Measurements from ENCODE around the gene TENT5C.

The TENT5C gene

GRCh38 chr1:117638759-117639158 lies 32.9 kb downstream of the TENT5C start:
- Histone ChIP-seq H2AK5ac (ENCODE audit: low read depth, low read length) (no peak overlapping the region), H3K27ac (replicated peaks; ENCODE audit: low read length) (no peak overlapping the region)

GRCh38 chr1:117639741-117640140 lies 33.9 kb downstream of the TENT5C start:
- no peaks in the 10 kb centered on the region for H3K79me1 ChIP-seq (ENCODE audit: low read depth, low read length)
- DNase-seq (ENCODE audit: low spot score): no peak
- H2BK15ac ChIP-seq (ENCODE audit: low read length): no peak overlapping the region
- no peaks in the 10 kb centered on the region for H3K9me3 ChIP-seq (replicated peaks in 1 of 2; ENCODE audit: control insufficient read depth in 2 of 2, insufficient read depth in 1 of 2, low read depth in 1 of 2, low read length in 2 of 2)
- H3K18ac ChIP-seq (ENCODE audit: low read length): no peak overlapping the region
- no peak overlapping the region for H4K91ac ChIP-seq (ENCODE audit: low read depth, low read length, poor library complexity)
- no peaks in the 10 kb centered on the region for H3K4me1 ChIP-seq (ENCODE audit: control insufficient read depth in 2 of 2, insufficient read depth in 1 of 2, low read depth in 1 of 2, low read length in 2 of 2)
- no peaks in the 10 kb centered on the region for H3K27me3 ChIP-seq (ENCODE audit: control insufficient read depth in 3 of 3, insufficient read depth in 3 of 3, low read depth in 1 of 3, low read length in 3 of 3)
- H3K23ac ChIP-seq (ENCODE audit: low read depth, low read length, poor library complexity): no peak overlapping the region
- no peak overlapping the region for H2BK5ac ChIP-seq (ENCODE audit: low read length)
- H3K36me3 ChIP-seq (replicated peaks in 1 of 2; ENCODE audit: control insufficient read depth in 2 of 2, insufficient read depth in 2 of 2, low read length in 2 of 2): no peaks in the 10 kb centered on the region
- H3K27ac ChIP-seq (replicated peaks; ENCODE audit: low read length): no peak overlapping the region
- no peak overlapping the region for H4K8ac ChIP-seq (ENCODE audit: low read depth, low read length)
- H2BK120ac ChIP-seq (ENCODE audit: low read depth, low read length): no peak overlapping the region
- no peak overlapping the region for H2AK5ac ChIP-seq (ENCODE audit: low read depth, low read length)
- no peak overlapping the region for H3K4ac ChIP-seq (ENCODE audit: low read length)
- H3K4me3 ChIP-seq (ENCODE audit: low read length in 2 of 2): no peak overlapping the region
- no peak overlapping the region for H3K4me2 ChIP-seq (ENCODE audit: insufficient read depth, low read length, poor library complexity, severe bottlenecking)
- no peak overlapping the region for H2AFZ ChIP-seq (ENCODE audit: low read length)
- H3K9ac ChIP-seq (ENCODE audit: low read depth, low read length, poor library complexity): no peak overlapping the region
- no peak overlapping the region for H3K14ac ChIP-seq (ENCODE audit: low read length)
- WGBS, 2 donors (ENCODE audit: extremely low coverage in 2 of 2, insufficient read length in 2 of 2, insufficient replicate concordance in 1 of 2): no CpG with 5 or more reads among the region's 4 CpGs
- H2BK12ac ChIP-seq (ENCODE audit: low read length): no peak overlapping the region

More at GRCh38 chr1:117638759-117639158, 32.9 kb downstream of the TENT5C start:
- Histone ChIP-seq H4K91ac (ENCODE audit: low read depth, low read length, poor library complexity) (no peak overlapping the region), H3K36me3 (replicated peaks in 1 of 2; ENCODE audit: control insufficient read depth in 2 of 2, insufficient read depth in 2 of 2, low read length in 2 of 2) (no peaks in the 10 kb centered on the region), H3K4me3 (ENCODE audit: low read length in 2 of 2) (no peak overlapping the region), H3K4me1 (ENCODE audit: control insufficient read depth in 2 of 2, insufficient read depth in 1 of 2, low read depth in 1 of 2, low read length in 2 of 2) (no peaks in the 10 kb centered on the region), H3K18ac (ENCODE audit: low read length) (no peak overlapping the region), H3K23ac (ENCODE audit: low read depth, low read length, poor library complexity) (no peak overlapping the region), H3K9ac (ENCODE audit: low read depth, low read length, poor library complexity) (no peak overlapping the region), H3K9me3 (replicated peaks in 1 of 2; ENCODE audit: control insufficient read depth in 2 of 2, insufficient read depth in 1 of 2, low read depth in 1 of 2, low read length in 2 of 2) (no peaks in the 10 kb centered on the region), H3K27me3 (ENCODE audit: control insufficient read depth in 3 of 3, insufficient read depth in 3 of 3, low read depth in 1 of 3, low read length in 3 of 3) (peaks cover 0 to 5% (median 0%) of the 10 kb centered on the region in 3 experiments), H3K4ac (ENCODE audit: low read length) (no peak overlapping the region), H2BK12ac (ENCODE audit: low read length) (no peak overlapping the region), H2AFZ (ENCODE audit: low read length) (no peak overlapping the region), H3K14ac (ENCODE audit: low read length) (no peak overlapping the region), H2BK120ac (ENCODE audit: low read depth, low read length) (no peak overlapping the region), H2BK5ac (ENCODE audit: low read length) (no peak overlapping the region), H2BK15ac (ENCODE audit: low read length) (peak overlapping the region; percentile 12), H3K79me1 (ENCODE audit: low read depth, low read length) (no peaks in the 10 kb centered on the region), H3K4me2 (ENCODE audit: insufficient read depth, low read length, poor library complexity, severe bottlenecking) (no peak overlapping the region), H4K8ac (ENCODE audit: low read depth, low read length) (no peak overlapping the region)
- WGBS, 2 donors (ENCODE audit: extremely low coverage in 2 of 2, insufficient read length in 2 of 2, insufficient replicate concordance in 1 of 2): no CpG with 5 or more reads among the region's 4 CpGs
- no peak for DNase-seq (ENCODE audit: low spot score)

GRCh38 chr1:117641536-117641935 lies 35.7 kb downstream of the TENT5C start:
- Histone ChIP-seq H3K4me2 (ENCODE audit: insufficient read depth, low read length, poor library complexity, severe bottlenecking) (no peak overlapping the region), H2BK5ac (ENCODE audit: low read length) (no peak overlapping the region), H3K9me3 (replicated peaks in 1 of 2; ENCODE audit: control insufficient read depth in 2 of 2, insufficient read depth in 1 of 2, low read depth in 1 of 2, low read length in 2 of 2) (no peaks in the 10 kb centered on the region), H4K8ac (ENCODE audit: low read depth, low read length) (no peak overlapping the region), H3K79me1 (ENCODE audit: low read depth, low read length) (no peaks in the 10 kb centered on the region), H3K27me3 (ENCODE audit: control insufficient read depth in 3 of 3, insufficient read depth in 3 of 3, low read depth in 1 of 3, low read length in 3 of 3) (no peaks in the 10 kb centered on the region), H3K23ac (ENCODE audit: low read depth, low read length, poor library complexity) (no peak overlapping the region), H3K4ac (ENCODE audit: low read length) (no peak overlapping the region), H2BK120ac (ENCODE audit: low read depth, low read length) (no peak overlapping the region), H4K91ac (ENCODE audit: low read depth, low read length, poor library complexity) (no peak overlapping the region), H3K4me3 (ENCODE audit: low read length in 2 of 2) (no peak overlapping the region), H2AK5ac (ENCODE audit: low read depth, low read length) (no peak overlapping the region), H3K18ac (ENCODE audit: low read length) (no peak overlapping the region), H3K9ac (ENCODE audit: low read depth, low read length, poor library complexity) (no peak overlapping the region), H3K27ac (replicated peaks; ENCODE audit: low read length) (no peak overlapping the region), H3K36me3 (replicated peaks in 1 of 2; ENCODE audit: control insufficient read depth in 2 of 2, insufficient read depth in 2 of 2, low read length in 2 of 2) (no peaks in the 10 kb centered on the region), H2BK12ac (ENCODE audit: low read length) (no peak overlapping the region), H3K14ac (ENCODE audit: low read length) (no peak overlapping the region), H3K4me1 (ENCODE audit: control insufficient read depth in 2 of 2, insufficient read depth in 1 of 2, low read depth in 1 of 2, low read length in 2 of 2) (no peaks in the 10 kb centered on the region), H2AFZ (ENCODE audit: low read length) (no peak overlapping the region), H2BK15ac (ENCODE audit: low read length) (no peak overlapping the region)
- no peak for DNase-seq (ENCODE audit: low spot score)
- no CpG with 5 or more reads among the region's 3 CpGs for WGBS, 2 donors (ENCODE audit: extremely low coverage in 2 of 2, insufficient read length in 2 of 2, insufficient replicate concordance in 1 of 2)

GRCh38 chr1:117642963-117643362 lies 37.1 kb downstream of the TENT5C start:
- Histone ChIP-seq H2AFZ (ENCODE audit: low read length) (no peak overlapping the region), H3K4me2 (ENCODE audit: insufficient read depth, low read length, poor library complexity, severe bottlenecking) (no peak overlapping the region), H3K27me3 (ENCODE audit: control insufficient read depth in 3 of 3, insufficient read depth in 3 of 3, low read depth in 1 of 3, low read length in 3 of 3) (no peaks in the 10 kb centered on the region), H4K8ac (ENCODE audit: low read depth, low read length) (no peak overlapping the region), H2BK15ac (ENCODE audit: low read length) (no peak overlapping the region), H3K27ac (replicated peaks; ENCODE audit: low read length) (no peak overlapping the region), H3K36me3 (replicated peaks in 1 of 2; ENCODE audit: control insufficient read depth in 2 of 2, insufficient read depth in 2 of 2, low read length in 2 of 2) (no peaks in the 10 kb centered on the region), H3K4ac (ENCODE audit: low read length) (no peak overlapping the region), H3K4me1 (ENCODE audit: control insufficient read depth in 2 of 2, insufficient read depth in 1 of 2, low read depth in 1 of 2, low read length in 2 of 2) (no peaks in the 10 kb centered on the region), H3K18ac (ENCODE audit: low read length) (no peak overlapping the region), H3K79me1 (ENCODE audit: low read depth, low read length) (no peaks in the 10 kb centered on the region), H2BK5ac (ENCODE audit: low read length) (no peak overlapping the region), H4K91ac (ENCODE audit: low read depth, low read length, poor library complexity) (no peak overlapping the region), H2AK5ac (ENCODE audit: low read depth, low read length) (no peak overlapping the region), H2BK12ac (ENCODE audit: low read length) (no peak overlapping the region), H2BK120ac (ENCODE audit: low read depth, low read length) (no peak overlapping the region), H3K14ac (ENCODE audit: low read length) (no peak overlapping the region), H3K23ac (ENCODE audit: low read depth, low read length, poor library complexity) (no peak overlapping the region), H3K9ac (ENCODE audit: low read depth, low read length, poor library complexity) (no peak overlapping the region), H3K9me3 (replicated peaks in 1 of 2; ENCODE audit: control insufficient read depth in 2 of 2, insufficient read depth in 1 of 2, low read depth in 1 of 2, low read length in 2 of 2) (no peaks in the 10 kb centered on the region), H3K4me3 (ENCODE audit: low read length in 2 of 2) (no peak overlapping the region)
- DNase-seq (ENCODE audit: low spot score): no peak
- WGBS, 2 donors (ENCODE audit: extremely low coverage in 2 of 2, insufficient read length in 2 of 2, insufficient replicate concordance in 1 of 2): no CpG with 5 or more reads among the region's 4 CpGs

Measured in neuronal stem cell (in vitro differentiated cells).